SK-N-SH (cell line): ENCODE measurements around the gene SLCO3A1. TPM values are rescaled to one million over a fixed set of nuclear protein-coding genes. Genes with fewer than 3 reads are reported as not detected.

ENCODE experiments used
- CTCF ChIA-PET: fragments of 300-600, 350-600 bp; formaldehyde crosslinking; extraction: SDS; loops from one replicate; lab custom pipeline; 2021; lab: Yijun Ruan, JAX
- POLR2A ChIA-PET: fragments of 350-600 bp; sonication (Branson Sonifier 250); formaldehyde crosslinking; extraction: SDS; loops from one replicate; lab custom pipeline; 2020; ENCODE audit warnings: antibody characterized with exemption, inconsistent platforms; lab: Yijun Ruan, JAX
- DNase-seq: peaks from one replicate; pipeline ENCODE4 v3.0.0; 2012
- H2AFZ ChIP-seq: fragments of 200-600 bp; sonication (generic); 2 replicates; pipeline ENCODE4 v1.8.1; 2016; ENCODE audit warnings: antibody characterized with exemption, mild to moderate bottlenecking, low read depth
- H3F3A ChIP-seq: fragments of 200-600 bp; sonication (generic); replicated peaks from 2 replicates; pipeline ENCODE3; 2016; ENCODE audit warnings: antibody characterized with exemption, mild to moderate bottlenecking; ENCODE audit not compliant: insufficient read depth
- H3K27ac ChIP-seq, 2 experiments: fragments of 200-500 bp in 1 of 2; fragments of 200-600 bp in 1 of 2; sonication (Bioruptor generic) in 1 of 2; sonication (generic), shearing (Covaris generic) in 1 of 2; 2 replicates each; pipeline versions ENCODE4 v1.5.1 to v1.6.1; 2014 to 2016; ENCODE audit warnings: low read depth in 2 of 2, inconsistent platforms in 1 of 2, low read length in 1 of 2, mild to moderate bottlenecking in 1 of 2, mixed read lengths in 1 of 2
- H3K27me3 ChIP-seq: fragments of 200-600 bp; sonication (generic), shearing (Covaris generic); 2 replicates; pipeline ENCODE4 v1.6.1; 2016; ENCODE audit warnings: mixed run types; ENCODE audit not compliant: insufficient read depth
- H3K36me3 ChIP-seq, 2 experiments: fragments of 200-500 bp in 1 of 2; fragments of 200-600 bp in 1 of 2; sonication (Bioruptor generic) in 1 of 2; sonication (generic) in 1 of 2; replicated peaks in 1 of 2; 2 replicates each; pipeline versions ENCODE3 to v1.5.1; 2014 to 2016; ENCODE audit warnings: low read length in 1 of 2, mild to moderate bottlenecking in 1 of 2; ENCODE audit not compliant: insufficient read depth in 2 of 2, control insufficient read depth in 1 of 2
- H3K4me1 ChIP-seq, 2 experiments: fragments of 200-500 bp in 1 of 2; fragments of 200-600 bp in 1 of 2; sonication (Bioruptor generic) in 1 of 2; sonication (generic), shearing (Covaris generic) in 1 of 2; 2 replicates each; pipeline versions ENCODE4 v1.5.1 to v1.6.1; 2014 to 2016; ENCODE audit warnings: low read depth in 1 of 2, low read length in 1 of 2, mixed run types in 1 of 2; ENCODE audit not compliant: insufficient read depth in 2 of 2, control insufficient read depth in 1 of 2
- H3K4me2 ChIP-seq: fragments of 200-600 bp; sonication (generic), shearing (Covaris generic); 2 replicates; pipeline ENCODE4 v1.6.1; 2017; ENCODE audit warnings: mixed run types
- H3K4me3 ChIP-seq, 2 experiments: fragments of 200-500 bp in 1 of 2; fragments of 200-600 bp in 1 of 2; sonication (Bioruptor generic) in 1 of 2; sonication (generic), shearing (Covaris generic) in 1 of 2; 2 replicates each; pipeline versions ENCODE4 v1.5.1 to v1.8.1; 2014 to 2016; ENCODE audit warnings: low read depth in 2 of 2, inconsistent platforms in 1 of 2, low read length in 1 of 2, mild to moderate bottlenecking in 1 of 2, mixed read lengths in 1 of 2, moderate library complexity in 1 of 2
- H3K79me2 ChIP-seq: fragments of 200-600 bp; sonication (generic); 2 replicates; pipeline ENCODE4 v1.8.1; 2017; ENCODE audit warnings: mild to moderate bottlenecking; ENCODE audit not compliant: insufficient read depth
- H3K9ac ChIP-seq: fragments of 200-600 bp; sonication (generic); 2 replicates; pipeline ENCODE4 v1.6.1; 2017; ENCODE audit warnings: mixed run types
- H3K9me2 ChIP-seq: fragments of 200-600 bp; sonication (generic); 2 replicates; pipeline ENCODE4 v1.6.1; 2017; ENCODE audit warnings: mixed run types
- H3K9me3 ChIP-seq: fragments of 200-600 bp; sonication (generic); 2 replicates; pipeline ENCODE4 v1.6.1; 2017; ENCODE audit warnings: mixed run types, mild to moderate bottlenecking, moderate library complexity
- H4K20me1 ChIP-seq: fragments of 200-600 bp; sonication (generic); 2 replicates; pipeline ENCODE4 v1.6.1; 2017; ENCODE audit warnings: mild to moderate bottlenecking, mixed run types; ENCODE audit not compliant: insufficient read depth
- CTCF ChIP-seq: fragments of 200-600 bp; sonication (generic); IDR thresholded peaks from 2 replicates; pipeline ENCODE4 v1.6.1; 2017; ENCODE audit warnings: antibody characterized with exemption, mild to moderate bottlenecking, moderate library complexity
- FOXM1 ChIP-seq: IDR thresholded peaks from 2 replicates; pipeline ENCODE4 v1.4.0; 2012; ENCODE audit warnings: low read depth, mild to moderate bottlenecking
- JUND ChIP-seq: IDR thresholded peaks from 2 replicates; pipeline ENCODE4 v1.4.0; 2012
- RAD21 ChIP-seq: IDR thresholded peaks from 2 replicates; pipeline ENCODE4 v1.6.1; 2012; ENCODE audit warnings: mild to moderate bottlenecking, low read length
- RFX5 ChIP-seq: IDR thresholded peaks from 2 replicates; pipeline ENCODE4 v1.6.1; 2012; ENCODE audit warnings: mild to moderate bottlenecking, improper control_type of control experiment, low read length
- SMC3 ChIP-seq: IDR thresholded peaks from 2 replicates; pipeline ENCODE4 v1.6.1; 2012; ENCODE audit warnings: low read depth, low read length, improper control_type of control experiment
- TCF12 ChIP-seq: IDR thresholded peaks from 2 replicates; pipeline ENCODE4 v1.4.0; 2012
- WGBS: methylation state at CpG from one replicate; pipeline ENCODE4 v1.1.6; 2017; ENCODE audit warnings: low lambda C conversion rate; 5-methylcytosine and 5-hydroxymethylcytosine counted together
- polyA plus RNA-seq, 3 experiments: library from polyadenylated mRNA; depleted of rRNA; stranded (reverse); fragments of >200 nt; gene quantifications; 2 replicates each; pipeline ENCODE4 v1.2.3, GENCODE V29; 2012

SLCO3A1 gene
- polyA plus RNA-seq, 1 of the 3 experiments (the other 2 are of a cell fraction) = 19.7 TPM

GRCh38 chr15:91941871-91942658, 88.6 kb downstream of the SLCO3A1 start:
- TF ChIP-seq RFX5 (no peak), RAD21 (peak; percentile 38; the same call in 1 of the 2 replicates), TCF12 (no peak), CTCF (peak; percentile 29; the same call in 1 of the 2 replicates)

GRCh38 chr15:91942720-91943394, 89.3 kb downstream of the SLCO3A1 start:
- no peak for DNase-seq
- H2AFZ ChIP-seq = no peak overlapping the region
- peaks cover 23% of the 10 kb centered on the region for H3K79me2 ChIP-seq
- no peak overlapping the region for H3K27ac ChIP-seq
- 59% methylated on average over 7 of the region's 9 CpGs for WGBS
- H4K20me1 ChIP-seq = 0 out of 2 replicates have a peak, but pooled peaks cover 5% of the 10 kb centered on the region
- no peaks in the 10 kb centered on the region for H3K9me2 ChIP-seq
- no peaks in the 10 kb centered on the region for H3K9me3 ChIP-seq
- H3K4me3 ChIP-seq = no peak overlapping the region
- H3K4me2 ChIP-seq = peak overlapping the region; percentile 26
- H3K36me3 ChIP-seq = no peaks in the 10 kb centered on the region
- peaks cover 4 to 21% of the 10 kb centered on the region in 2 experiments; a peak in 2 of 4 replicates for H3K4me1 ChIP-seq
- H3K9ac ChIP-seq = no peak overlapping the region
- ChIA-PET POLR2A (no interaction called here), CTCF (interaction anchor here (0.8 to 0.9 kb wide), 2 partner anchors 24 to 75 kb away, joined by 3 read pairs; no protein-coding TSS in a partner anchor)
- no peaks in the 10 kb centered on the region for H3F3A ChIP-seq
- no peak for TF ChIP-seq SMC3
- TF ChIP-seq FOXM1 = no peak
- no peak for TF ChIP-seq RAD21
- TF ChIP-seq JUND = no peak
- TF ChIP-seq CTCF = no peak
- no peaks in the 10 kb centered on the region for H3K27me3 ChIP-seq

More at GRCh38 chr15:91941871-91942658, 88.6 kb downstream of the SLCO3A1 start:
- Histone ChIP-seq H3K79me2 (peaks cover 23% of the 10 kb centered on the region), H3F3A (no peaks in the 10 kb centered on the region), H3K9me3 (no peaks in the 10 kb centered on the region), H3K9ac (no peak overlapping the region), H2AFZ (no peak overlapping the region), H3K9me2 (no peaks in the 10 kb centered on the region), H3K4me2 (no peak overlapping the region), H3K4me1 (peaks cover 4 to 16% of the 10 kb centered on the region in 2 experiments; a peak in 2 of 4 replicates), H3K27ac (no peak overlapping the region), H3K27me3 (no peaks in the 10 kb centered on the region), H3K4me3 (no peak overlapping the region), H3K36me3 (no peaks in the 10 kb centered on the region), H4K20me1 (0 out of 2 replicates have a peak, but pooled peaks cover 1% of the 10 kb centered on the region)
- POLR2A ChIA-PET = no interaction called here
- DNase-seq = no peak
- CTCF ChIA-PET = interaction anchor here (0.7 to 1.8 kb wide), 16 partner anchors 16 to 642 kb away, joined by 3 to 6 read pairs (median 4); no protein-coding TSS in a partner anchor
- 80% methylated on average over 9 of the region's 9 CpGs for WGBS
